ENCODE measurements around the gene ONECUT3.
"Not testable (repeated sequence)": the region's sequence is repeated elsewhere in the genome, so short reads cannot be mapped to it uniquely, and the experiment has no call there.

ONECUT3 gene

DNA sequence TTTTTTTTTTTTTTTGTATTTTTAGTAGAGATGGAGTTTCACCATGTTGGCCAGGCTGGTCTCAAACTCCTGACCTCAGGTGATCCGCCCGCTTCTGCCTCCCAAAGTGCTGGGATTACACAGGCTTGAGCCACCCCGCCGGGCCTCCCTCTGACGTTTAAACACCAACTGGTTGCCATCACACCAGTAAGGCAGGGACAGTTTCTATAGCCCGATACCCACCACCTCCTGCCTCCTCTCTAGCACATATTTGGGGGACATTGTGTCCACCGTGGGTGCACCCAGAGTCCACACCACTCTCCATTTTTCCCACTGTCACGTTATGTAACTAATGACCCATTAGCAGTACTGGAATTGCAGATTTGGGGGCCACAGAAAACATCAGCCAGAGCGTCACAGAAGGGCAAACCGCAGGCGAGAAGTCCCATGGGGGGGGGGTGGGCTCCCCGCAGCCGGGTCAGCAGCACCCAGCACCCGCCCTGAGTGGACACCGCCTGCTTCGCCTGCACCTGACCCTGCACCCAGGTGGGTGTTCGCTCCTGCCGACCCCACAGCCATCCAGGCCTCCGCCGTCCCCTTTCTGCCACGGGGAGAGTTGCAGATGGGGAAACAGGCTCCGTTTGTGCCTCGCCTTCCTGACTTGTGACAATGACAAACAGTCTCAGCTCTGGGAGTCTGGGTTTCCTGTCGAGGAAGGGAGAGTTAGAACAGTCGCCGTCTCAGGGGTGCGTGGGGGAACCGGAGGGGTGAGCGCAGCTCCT lies 3.6 kb downstream of the ONECUT3 start:
- no peak for DNase-seq

DNA sequence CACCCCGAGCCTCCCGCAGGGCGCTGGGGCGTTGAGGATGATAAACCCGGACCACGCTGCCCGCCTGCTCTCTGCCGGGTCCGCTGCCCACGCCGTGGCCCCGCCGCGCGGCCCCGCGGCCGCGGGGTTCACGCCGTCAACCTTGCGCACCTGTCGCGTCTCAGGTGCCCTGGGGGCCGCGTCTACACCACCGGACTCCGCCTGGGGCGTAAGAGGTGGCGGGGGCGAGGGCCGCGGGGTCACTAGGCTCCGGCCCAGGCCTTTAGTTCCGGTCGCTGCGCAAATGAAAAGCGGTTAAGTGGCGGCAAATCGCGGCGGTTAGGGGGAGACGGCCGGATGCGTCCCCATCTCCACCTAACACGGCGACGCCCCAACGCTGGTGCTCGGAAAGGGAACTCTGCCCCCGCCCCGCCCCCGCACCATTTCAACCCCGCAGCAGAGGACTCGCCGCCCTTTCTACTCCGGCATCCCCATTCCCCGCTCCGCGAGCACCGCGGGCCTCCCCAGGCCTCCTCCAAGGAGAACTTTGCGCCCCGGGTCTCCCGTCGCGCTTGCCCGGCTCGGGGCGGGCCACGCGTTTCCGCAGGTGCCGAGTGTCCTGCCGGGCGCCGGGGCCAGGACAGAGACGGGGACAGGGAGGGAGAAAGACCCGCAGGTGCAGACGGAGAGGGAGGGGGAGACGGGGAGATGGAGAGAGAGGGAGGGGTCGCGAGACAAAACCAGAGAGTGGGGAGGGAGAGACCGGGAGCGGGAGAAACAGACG lies 4.3 kb downstream of the ONECUT3 start:
- DNase-seq: no peak

DNA sequence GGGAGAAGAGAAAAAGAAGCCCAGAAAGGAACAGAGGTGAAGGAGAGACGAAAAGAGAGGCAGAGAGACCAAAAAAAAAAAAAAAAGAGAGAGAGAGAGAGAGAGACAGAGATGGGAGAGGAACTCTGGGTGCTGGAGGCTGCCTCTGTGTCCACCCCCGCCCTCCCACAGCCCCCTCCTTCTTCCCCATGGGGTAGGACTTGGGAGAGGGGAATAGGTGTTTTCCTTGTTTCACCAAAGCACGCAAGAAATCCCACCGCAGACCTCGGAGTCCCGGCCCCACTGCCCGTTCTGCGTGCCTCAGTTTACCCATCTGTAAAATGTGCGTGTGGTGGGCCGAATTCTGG lies 4.9 kb downstream of the ONECUT3 start:
- DNase-seq: no peak

DNA sequence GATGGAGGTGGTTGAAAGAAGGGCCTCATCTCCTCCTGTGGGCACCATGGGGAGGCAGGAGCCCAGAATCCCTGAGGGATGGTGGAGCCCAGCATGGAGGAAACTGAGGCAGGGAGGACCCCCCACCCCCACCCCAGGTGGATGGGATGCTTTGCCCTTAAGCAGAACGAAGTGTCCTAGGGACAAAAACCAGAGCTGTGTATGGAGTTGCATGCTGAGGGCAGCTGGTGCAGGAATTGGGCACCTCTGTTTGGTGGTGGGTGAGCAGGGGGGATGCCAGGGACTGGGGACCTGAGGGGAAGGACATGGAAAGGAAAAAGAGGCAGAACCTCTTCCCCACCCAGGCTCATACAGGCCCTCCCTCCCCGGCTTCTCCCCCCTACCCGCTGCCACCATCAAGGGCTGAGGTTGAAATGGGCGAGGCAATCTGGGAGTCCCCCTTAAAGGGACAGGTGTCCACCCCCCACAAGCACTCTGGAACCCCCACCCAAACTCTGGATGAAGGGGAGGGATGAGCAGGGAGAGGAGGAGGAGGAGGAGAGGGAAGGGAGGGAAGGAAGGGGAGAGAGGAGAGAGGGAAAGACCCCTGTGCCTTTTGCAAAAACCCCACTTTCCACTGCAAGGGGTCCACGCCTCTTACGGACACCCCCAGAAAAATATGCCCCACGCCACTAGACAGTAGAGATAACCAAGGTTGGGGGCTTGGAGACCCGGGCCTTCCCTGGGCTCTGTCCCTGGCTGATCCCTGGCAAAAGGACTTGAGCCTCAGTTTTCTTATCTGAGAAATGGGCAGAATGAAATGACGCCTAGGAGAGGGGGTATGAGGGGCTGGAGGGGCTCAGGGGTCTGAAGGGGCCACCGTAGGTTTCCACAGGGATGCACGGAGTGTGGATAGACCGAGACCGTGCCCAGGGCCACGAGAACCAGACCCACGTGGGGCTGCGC lies 5.9 kb downstream of the ONECUT3 start:
- DNase-seq: no peak

DNA sequence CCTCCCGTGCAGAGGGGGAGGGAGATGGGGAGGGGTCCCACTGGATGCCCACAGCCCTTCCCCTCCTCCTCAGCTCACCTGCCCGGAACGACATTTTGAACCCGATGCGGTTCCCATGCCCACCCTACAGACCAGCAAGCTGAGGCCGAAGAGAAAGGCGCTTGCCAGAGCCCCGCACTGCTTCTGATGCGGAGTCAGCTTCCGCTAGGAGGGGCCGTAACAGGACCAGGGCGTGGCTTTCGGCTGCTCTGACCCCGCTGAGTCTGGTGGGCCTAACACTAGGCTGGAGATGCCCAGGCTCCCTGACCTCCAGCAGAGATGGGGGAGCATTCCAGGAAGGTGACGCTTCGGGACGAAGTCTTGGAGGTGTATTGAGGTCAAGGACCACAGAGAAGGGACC lies 6.7 kb downstream of the ONECUT3 start:
- no peak for DNase-seq

DNA sequence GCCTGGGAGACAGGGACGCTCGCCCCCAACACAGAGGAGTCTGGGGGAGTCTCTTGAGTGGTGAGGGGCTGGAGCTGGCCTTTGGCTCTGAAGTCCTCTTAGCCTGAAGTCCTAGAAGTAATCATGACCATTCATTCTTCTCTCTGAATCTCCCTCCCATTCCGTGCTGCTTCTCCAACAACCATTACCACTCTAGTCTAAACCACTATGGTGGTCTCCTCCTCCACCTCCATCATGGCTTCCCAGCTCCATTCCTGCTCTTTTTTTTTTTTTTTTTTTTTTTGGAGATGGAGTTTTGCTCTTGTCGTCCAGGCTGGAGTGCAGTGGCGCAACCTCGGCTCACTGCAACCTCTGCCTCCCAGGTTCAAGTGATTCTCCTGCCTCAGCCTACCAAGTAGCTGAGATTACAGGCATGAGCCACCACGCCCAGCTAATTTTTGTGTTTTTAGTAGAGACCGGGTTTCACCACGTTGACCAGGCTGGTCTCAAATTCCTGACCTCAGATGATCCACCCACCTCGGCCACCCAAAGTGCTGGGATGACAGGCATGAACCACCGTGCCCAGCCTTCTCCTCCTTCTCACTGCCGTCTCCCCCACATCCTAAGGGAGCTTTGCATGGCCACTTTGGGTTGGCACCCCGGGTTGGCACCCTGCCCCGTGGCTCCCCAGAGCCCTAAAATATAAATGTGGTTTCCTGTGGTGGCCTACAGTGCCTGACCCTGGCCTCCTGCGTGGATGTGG lies 7.7 kb downstream of the ONECUT3 start:
- DNase-seq: not testable (repeated sequence)

DNA sequence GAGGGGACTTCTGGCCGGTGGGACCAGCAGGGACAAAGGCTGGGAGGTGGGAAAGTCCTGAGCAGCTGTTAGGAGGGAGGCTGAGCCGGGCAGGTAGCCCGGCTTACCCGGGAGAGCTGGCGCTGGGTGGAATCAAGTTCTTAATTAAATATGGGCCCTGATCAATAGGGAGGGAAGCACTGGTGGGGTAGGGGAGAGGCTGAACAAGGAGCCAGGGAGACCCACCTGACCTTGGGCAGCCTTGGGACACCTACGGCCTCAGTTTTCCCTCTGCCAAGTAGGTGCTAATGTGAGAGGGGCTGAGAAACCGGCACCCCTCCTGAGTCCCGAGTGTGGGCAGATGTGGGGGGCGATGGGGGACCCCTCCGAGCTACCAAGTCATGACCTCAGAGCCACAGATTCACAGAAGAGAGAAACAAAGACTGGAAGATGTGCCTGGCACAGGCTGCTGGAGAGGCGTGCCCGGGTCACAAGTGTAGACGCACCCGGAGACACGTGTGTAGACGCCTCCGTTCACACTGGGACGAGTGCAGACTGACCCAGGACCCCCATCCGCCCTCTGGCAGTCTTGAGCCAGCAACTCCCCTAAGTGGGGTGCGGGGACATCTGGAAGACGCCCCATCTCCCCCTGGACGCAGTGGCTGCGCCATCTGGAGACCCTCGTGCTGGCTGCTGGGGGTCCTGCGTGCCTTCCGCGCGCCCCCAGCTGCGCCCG lies 8.4 kb downstream of the ONECUT3 start:
- DNase-seq: no peak

DNA sequence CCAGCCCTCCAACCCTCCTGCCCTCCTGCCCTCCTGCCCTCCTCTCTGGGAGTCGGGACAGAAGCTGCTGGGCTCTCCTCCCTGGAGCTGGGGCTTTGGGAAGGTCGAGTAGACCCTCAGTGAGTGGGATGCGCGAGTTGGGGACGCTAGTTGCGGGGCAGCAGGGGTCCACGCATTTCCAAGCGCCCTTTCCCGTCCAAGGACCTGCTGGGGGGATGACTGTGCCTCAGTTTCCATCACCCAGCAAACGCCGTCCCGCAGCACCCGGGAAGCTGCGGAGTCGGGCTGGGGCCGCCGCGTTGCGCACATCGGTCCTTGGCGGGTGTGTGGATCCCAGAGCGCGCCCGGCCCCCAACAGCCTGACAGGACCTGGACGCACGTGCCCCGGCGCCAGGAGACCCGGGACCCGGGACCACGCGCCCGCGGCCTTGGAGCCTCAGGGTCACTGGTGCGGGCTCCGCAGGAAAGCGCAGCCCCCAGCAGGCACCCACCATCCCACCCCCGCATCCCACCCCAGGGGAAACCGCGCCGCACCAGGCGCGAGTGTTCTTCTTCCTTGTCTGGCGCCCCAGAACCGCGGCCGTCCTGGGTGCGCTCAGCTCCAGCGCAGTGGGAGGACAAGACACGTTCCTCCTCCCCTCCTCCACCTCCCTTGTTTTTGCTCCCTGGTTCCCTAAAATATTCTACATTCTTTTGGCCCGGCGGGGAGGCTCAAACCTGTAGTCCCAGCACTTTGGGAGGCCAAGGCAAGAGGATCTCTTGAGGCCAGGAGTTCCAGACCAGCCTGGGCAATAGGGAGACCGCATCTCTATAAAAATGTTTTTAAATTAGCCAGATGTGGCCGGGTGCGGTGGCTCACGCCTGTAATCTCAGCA lies 9.2 kb downstream of the ONECUT3 start:
- DNase-seq: no peak

DNA sequence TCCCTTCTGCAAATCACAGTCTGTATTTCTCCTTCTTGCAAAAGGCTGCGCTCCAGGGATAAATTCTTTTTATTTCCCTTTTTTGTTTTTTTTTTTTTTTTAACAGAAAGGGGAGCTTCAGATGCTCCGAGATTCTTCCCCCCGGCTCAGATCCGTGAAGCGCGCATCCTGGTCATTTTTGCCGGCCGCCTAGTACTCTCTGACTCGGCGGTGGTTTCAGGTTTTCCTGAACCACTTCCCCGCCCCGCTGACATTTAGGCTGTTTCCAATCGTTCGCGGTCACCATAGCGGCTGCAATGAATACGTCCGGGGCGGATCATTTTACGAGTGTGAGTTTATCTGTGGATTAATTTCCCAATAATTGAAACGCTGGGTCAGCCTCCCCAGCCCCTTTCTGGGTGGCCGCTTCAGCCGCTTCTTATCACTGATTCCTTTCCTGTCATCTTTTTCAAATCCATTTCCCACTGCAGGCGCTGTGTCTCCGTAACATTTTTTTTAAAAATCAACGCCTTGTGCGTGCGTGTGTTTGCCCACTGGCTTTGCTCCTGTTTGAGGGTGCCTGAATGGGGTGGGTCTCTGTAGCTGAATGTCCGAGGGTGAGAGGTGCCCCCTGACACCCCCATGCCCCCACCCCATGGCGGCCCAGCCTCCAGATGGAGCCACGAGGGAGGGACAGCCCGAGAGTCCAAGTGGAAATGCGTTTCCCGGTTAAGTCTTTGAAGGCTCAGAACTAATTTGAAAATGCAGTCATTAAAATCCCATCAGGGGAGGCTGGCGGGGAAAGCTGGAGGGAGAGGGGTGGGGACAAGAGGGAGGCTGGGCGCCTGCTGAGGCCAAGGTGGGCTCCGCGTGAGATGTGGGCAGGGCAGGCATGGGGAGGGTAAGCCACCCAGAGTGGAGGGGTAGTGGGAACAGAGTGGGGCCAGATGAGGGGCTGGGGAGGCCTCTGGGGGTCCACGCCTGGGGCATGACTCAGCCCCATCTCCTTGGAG lies 10.6 kb downstream of the ONECUT3 start:
- DNase-seq: no peak

DNA sequence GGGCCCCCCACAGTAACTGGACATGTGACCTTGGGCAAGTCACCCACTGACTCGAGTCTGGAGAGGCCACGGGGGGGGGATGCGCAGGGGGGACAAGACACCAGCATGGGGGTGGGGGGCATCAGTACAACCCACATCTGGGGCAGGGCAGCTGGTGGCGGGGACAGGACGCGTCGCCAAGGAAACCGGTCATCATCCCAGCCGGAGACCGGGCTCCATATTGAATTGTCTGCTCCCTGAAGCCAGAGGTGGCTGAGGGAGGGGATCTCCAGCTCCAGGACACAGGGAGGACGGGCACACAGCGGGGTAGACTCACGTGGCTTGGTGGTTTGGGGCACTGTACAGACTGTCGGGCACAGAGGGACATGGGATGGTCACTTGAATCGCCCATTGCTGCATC lies 11.4 kb downstream of the ONECUT3 start:
- no peak for DNase-seq

DNA sequence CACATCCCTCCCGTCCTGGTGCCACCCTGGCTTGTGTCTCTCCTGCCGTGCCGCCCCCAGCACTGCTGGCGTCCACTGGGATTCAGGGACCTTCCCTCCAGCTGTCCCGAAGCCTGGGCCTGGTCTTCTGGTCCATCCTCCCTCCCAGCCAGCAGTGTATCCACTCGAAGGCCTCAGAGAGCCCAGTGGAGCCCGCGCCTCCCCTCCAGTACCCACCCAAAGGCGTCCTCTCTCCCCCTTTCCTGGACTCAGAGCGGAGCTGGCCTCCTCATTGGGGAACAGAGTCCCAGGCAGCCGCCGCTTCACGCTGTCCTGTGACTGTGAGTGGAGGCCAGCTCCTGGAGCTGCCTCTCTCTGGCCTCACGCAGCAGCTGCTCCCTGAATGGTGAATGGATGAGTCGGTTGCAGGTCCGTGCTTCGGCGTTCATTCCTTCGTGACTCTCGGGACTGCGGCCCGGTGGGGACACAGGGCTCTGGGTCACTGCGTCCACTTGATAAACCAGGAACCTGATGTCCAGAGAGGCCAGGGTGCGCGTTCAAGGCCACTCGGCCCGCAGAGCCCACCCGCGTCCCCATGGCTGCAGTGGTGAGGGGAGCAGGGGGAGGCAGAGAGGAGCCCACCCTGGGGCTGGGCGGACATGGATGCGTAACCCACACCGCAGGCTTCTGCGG lies 12.1 kb downstream of the ONECUT3 start:
- no peak for DNase-seq

DNA sequence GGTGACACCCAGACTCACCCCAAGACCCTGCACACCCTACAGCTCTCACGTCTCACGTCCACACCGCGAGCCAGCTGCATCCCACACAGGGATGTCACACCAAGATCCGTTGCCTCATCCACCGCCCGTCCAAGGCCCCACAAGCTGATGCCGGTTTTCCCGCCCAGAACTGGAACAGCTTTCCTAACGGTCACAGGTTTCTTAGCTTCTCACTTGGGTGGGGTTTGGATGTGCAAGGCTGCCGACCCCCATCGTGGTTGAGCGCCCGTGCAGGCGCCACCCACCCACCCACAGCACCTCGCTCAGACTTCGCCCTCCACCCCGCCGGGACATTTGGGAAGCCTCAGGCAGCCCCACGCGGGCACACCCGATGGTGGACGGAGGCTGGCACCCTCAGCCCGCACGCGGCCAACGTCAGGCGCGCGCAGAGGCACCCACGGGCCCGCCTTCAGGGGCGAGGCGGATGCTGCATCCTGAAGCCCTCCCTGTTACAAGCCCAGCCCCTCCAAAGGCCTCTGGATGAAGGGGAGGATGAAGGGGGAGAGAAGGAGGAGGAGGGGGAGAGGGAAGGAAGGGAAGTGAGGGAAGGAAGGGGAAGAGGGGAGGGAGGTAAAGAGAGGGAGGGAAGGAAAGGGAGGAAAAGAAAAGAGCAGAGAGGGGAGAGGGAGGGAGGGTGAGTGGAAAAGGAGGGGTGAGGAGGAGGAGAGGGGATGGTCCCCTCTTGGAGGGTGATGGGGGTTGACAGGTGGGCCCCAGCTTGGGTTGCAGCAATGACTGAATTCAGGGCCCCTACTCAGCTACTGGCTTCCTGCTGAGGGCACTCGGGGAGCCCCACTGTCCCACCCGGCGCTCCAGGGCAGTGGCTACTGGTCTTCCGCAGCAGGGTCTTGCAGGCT lies 12.8 kb downstream of the ONECUT3 start:
- no peak for DNase-seq

DNA sequence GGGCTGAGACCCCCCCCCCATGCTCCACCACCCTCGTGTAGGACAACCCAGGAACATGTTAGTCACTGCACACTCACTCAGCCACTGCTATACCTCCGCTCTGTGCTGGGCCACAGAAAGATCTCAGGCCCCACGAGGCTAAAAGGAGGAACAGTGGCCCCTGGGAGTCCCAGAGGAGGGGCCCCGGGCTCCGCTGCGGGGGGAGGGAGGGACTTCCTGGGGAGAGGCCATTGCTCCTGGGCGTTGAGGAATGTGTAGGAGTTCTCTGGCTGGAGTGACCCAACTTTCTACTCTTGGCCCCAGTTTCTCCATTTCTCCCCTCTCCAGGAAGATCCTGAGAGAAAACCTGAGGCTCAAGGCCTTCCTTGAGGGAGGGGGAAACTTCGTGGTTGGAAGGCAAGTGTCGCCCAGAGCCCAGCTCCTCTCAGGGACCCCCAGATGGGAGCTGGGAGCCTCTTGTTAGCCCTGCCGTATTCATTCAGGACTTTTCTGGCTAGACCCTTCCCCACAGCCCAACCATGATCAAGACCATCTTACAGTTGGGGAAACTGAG lies 13.6 kb downstream of the ONECUT3 start:
- no peak for DNase-seq

DNA sequence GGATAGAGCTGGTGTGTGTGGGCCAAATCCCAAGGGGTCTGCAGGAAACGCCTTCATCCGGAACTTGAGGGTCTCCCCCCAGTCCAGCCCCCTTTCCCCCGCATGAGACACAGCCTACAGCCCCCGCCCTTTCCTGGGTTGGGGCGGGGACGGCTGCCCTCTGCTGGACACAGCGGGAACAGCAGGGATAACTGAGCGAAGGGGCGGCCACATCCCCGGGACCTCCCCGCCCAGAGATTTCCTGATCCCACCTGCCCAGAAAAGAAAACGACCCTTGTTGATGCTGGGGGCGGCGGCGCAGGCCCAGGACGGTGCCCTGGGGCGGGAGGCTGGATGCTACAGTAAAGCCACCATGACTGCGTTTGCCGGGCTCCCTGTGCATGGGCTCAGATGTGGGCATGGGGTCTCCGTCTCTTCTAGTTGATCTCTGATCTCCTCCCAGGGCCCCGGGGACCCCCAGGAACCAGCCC lies 14.2 kb downstream of the ONECUT3 start:
- peak; percentile 69 for DNase-seq

DNA sequence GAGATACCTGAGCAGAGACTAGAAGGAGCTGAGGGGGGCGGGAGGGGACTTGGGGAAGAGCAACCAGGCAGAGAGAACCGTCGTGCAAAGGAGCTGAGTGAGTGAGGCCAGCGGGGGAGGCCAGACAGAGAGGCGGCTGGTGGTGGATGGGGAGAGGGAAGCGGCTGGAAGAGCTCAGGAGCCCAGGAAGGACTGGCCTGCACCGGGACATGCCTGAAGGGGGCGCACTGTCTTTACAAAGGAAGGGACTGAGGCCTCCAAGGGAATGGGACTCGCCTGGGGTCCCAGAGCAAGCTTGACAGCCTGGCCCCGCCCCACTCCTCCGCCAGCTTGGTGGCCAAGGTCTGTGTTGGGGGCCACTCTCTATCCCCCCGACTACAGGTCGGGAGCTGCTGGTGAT lies 14.9 kb downstream of the ONECUT3 start:
- DNase-seq: no peak

DNA sequence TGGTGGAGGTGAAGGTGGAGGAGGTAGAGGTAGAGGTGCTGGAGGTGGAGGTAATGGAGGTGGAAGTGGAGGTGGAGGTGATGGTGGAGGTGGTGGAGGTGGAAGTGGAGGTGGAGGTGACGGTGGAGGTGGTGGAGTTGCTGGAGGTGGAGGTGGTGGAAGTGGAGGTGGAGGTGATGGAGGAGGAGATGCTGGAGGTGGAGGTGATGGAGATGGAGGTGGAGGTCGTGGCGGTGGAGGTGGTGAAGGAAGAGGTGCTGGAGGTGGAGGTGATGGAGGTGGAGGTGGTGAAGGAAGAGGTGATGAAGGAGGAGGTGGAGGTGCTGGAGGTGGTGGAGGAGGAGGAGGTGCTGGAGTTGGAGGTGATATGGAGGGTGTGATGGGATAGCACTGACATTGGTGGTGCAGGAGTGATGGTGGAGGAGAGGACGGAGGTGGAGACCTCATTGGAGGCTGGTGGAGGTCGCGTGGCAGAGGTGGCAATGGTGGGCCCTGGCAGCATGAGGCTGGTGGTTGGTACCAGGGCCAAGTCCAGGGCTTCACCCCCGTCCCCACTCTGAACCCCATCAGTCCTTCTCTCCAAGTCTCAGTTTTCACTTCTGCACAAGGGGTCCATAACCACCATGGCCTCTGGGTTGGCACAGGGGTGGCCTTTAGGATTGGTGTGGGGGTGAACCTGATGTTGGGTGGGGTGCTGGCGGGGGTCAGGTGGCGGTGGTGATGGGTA lies 15.8 kb downstream of the ONECUT3 start:
- DNase-seq: no peak

DNA sequence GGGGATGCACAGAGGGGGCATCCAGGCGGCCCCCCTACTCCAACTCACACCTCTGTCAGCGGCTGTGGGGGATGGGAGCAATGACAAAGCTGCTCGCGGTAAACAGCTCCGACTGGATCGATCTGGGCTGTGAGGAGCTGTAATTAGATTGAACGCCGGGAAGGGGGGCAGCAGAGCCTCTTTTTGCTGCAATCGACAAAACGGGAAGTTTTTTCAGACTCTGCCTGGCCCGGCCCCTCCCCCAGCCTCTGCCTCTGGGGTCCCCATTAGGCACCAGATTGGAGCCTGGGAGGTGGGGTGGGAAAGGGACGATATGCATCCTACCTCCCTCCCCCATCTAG lies 16.3 kb downstream of the ONECUT3 start:
- no peak for DNase-seq

Data from activated CD8-positive, alpha-beta memory T cell treated with anti-CD3 and anti-CD28 coated beads, Interleukin-2, amount 50 U/mL, for 4 hours (primary cell).